GM15510 (cell line): ENCODE measurements around the gene IL25.

Source experiments
- POLR2A ChIP-seq: IDR thresholded peaks from 3 replicates; pipeline ENCODE4 v1.6.1; 2011; ENCODE audit warnings: borderline replicate concordance; ENCODE audit not compliant: insufficient read length; ENCODE audit errors: extremely low read depth

The IL25 gene

GRCh38 chr14:23372509-23372908 is at the start of gene IL25:
Gene IL25 (plus strand): TSS chr14:23372809.
- TF ChIP-seq POLR2A, result no peak

GRCh38 chr14:23323838-23324454 is 48.7 kb upstream of the IL25 start:
- TF ChIP-seq POLR2A, result no peak

GRCh38 chr14:23324455-23324846 is 48.2 kb upstream of the IL25 start:
- TF ChIP-seq POLR2A, result no peak

GRCh38 chr14:23324993-23325392 is 47.6 kb upstream of the IL25 start:
- TF ChIP-seq POLR2A, result no peak

- no peak for TF ChIP-seq POLR2A
Measured at GRCh38 chr14:23326491-23327332, 45.9 kb upstream of the IL25 start.

- no peak for TF ChIP-seq POLR2A
Measured at GRCh38 chr14:23327947-23328744, 44.5 kb upstream of the IL25 start.

GRCh38 chr14:23335623-23336022 is 37.0 kb upstream of the IL25 start:
- TF ChIP-seq POLR2A, result no peak

- TF ChIP-seq POLR2A, result no peak
Measured at GRCh38 chr14:23339506-23340268, 32.9 kb upstream of the IL25 start.

GRCh38 chr14:23344481-23344880 is 28.1 kb upstream of the IL25 start:
- TF ChIP-seq POLR2A, result no peak

- no peak for TF ChIP-seq POLR2A
Measured at GRCh38 chr14:23345987-23346692, 26.5 kb upstream of the IL25 start.

GRCh38 chr14:23346693-23347405 is 25.8 kb upstream of the IL25 start:
- TF ChIP-seq POLR2A, result no peak

- TF ChIP-seq POLR2A, result no peak
Measured at GRCh38 chr14:23347406-23348296, 25.0 kb upstream of the IL25 start.

- TF ChIP-seq POLR2A, result no peak
Measured at GRCh38 chr14:23348297-23348655, 24.3 kb upstream of the IL25 start.

GRCh38 chr14:23349156-23349845 is 23.3 kb upstream of the IL25 start:
- no peak for TF ChIP-seq POLR2A
